Activated T-cell treated with anti-CD3 and anti-CD28 coated beads for 48 hours (primary cell): ENCODE results near the gene SMCHD1.
"Not testable (repeated sequence)": the region's sequence is repeated elsewhere in the genome, so short reads cannot be mapped to it uniquely, and the experiment has no call there.

Source experiments
- DNase-seq: peaks from one replicate; pipeline ENCODE4 v3.0.0-alpha.2; 2020; ENCODE audit warnings: low read depth

Gene SMCHD1

DNA sequence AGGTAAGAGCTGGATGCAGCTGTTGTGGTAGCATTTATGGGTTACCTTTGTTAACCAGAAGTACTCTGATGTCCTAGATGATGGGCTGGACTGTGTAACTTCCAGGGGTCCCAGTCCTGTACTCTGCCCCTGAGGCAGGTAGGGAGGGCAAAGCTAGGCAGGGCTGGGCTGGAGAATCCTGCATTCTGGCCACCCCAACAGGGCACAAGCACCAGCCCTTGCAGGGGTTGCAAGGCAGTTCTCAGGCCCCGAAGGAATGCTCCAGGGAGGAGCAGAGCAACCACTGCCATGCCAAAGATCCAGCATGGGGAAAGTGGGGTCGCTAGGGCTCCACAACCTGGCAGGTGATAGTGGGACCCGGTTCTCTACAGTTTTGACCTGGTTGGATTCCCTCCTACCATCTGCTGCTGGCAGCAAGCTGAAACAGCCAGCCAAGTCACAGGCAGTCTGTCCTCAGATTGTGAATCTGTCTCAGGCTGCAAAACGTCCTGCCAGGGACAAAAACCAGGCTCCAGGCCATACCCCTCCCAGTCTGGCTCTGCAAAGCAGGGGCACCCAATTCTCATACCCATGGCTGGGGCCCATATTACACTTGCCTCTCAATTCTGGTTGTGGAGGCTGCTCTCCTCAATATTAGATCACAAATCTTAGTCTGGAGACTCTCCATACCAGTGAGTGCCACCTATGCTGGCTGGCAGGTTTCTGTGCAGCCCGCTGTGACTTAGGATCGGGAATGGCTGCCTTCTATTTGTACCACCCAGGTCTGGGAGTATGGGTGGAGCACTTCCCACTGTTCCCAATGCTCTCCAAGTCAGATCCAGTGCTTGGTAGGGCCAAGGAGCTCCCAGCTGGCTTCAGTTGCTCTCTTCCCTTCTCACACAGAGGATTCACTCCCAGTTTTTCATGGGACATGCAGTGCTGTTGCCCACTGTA lies 61.1 kb downstream of the SMCHD1 start:
- no peak for DNase-seq

DNA sequence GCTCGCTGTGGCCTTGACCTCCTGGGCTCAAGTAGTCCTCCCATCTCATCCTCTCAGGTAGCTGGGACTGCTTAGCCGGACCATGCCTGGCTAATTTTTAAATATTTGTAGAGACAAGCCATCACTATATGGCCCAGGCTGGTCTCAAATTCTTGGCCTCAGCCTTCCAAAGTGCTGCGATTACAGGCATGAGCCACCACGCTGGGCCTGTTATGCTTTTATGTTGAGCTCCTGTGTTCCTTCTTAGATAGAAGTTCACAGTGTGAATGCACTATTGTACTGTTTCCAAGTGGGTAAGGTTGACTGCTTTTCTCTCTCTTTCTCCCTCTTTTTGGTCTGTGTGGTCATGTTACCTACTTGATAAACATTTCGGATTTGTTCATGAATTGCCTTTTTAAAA lies 61.9 kb downstream of the SMCHD1 start:
- no peak for DNase-seq

DNA sequence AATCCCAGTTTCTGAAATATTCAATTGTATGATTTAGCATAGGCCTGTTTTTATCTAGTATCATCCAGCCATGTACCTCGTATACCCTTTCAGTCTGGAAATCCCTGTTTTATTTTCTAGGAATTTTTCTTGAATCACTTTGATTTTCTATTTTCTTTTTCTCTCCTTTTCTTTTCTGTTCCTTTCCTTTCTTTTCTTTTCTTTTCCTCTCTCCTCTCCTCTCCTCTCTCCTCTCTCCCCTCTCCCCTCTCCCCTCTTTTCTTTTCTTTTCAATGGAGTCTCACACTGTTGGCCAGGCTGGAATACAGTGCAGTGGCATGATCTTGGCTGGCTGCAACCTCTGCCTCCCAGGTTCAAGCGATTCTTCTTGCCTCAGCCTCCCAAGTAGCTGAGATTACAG lies 63.5 kb downstream of the SMCHD1 start:
- no peak for DNase-seq

DNA sequence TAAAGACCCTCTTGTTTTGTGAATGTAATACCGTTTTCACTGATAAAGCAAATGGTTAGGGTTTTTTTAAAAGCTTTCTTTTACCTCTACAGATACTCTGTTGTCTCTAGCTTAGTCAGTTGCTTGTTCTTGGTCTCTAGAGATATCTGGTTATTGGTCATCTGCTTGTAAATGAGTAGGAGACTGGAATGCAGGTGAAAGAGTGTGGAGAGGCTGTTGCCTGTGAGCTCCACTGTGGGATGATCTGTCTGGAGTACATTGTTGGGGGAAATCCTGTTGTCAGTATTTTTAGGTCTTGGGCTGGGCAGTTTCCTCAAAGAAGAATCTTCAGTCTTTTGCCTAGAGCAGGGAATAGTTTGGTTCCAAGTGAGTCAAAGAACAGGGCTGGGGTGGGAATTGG lies 67.7 kb downstream of the SMCHD1 start:
- no peak for DNase-seq

DNA sequence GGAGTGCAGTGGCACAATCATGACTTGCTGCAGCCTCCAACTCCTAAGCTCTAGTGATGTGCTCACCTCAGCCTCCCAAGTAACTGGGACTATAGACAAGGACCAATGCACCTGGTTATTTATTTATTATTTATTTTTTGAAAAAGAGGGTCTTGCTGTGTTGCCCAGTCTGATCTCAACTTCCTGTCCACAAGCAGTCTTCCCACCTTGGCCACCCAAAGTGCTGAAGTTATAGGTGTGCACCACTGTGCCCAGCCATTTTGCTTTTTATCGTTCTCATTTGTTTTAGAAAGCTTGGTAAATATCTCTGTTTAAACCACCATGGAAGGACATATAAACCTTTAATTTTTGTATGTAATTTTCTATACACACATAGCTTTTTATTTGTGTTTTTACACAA lies 74.2 kb downstream of the SMCHD1 start:
- DNase-seq = no peak

DNA sequence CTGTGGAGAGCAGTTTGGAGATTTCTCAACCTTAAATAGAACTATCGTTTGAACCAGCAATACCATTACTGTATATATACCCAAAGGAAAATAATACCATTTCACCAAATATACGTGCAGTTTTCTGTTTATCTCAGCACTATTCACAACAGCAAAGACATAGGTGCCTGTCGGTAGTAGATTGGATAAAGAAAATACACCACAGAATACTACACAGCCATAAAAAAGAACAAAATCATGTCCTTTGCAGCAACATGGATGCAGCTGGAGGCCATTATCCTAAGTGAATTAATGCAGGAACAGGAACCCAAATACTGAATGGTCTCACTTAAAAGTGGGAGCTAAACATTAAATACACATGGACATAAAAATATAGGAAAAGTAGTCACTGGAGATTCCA lies 81.3 kb downstream of the SMCHD1 start:
- no peak for DNase-seq

DNA sequence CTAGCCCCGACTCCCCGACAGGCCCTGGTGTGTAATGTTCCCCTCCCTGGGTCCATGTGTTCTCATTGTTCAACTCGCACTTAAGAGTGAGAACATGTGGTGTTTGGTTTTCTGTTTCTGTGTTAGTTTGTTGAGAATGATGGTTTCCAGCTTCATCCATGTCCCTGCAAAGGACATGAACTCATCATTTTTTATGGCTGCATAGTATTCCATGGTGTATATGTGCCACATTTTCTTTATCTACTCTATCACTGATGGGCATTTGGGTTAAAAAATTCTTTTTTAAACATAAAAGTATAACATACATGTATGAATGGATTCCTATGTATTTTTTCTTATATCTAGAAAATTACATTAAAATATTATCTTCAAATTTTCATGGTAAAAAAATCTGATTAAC lies 84.6 kb downstream of the SMCHD1 start:
- DNase-seq = not testable (repeated sequence)

DNA sequence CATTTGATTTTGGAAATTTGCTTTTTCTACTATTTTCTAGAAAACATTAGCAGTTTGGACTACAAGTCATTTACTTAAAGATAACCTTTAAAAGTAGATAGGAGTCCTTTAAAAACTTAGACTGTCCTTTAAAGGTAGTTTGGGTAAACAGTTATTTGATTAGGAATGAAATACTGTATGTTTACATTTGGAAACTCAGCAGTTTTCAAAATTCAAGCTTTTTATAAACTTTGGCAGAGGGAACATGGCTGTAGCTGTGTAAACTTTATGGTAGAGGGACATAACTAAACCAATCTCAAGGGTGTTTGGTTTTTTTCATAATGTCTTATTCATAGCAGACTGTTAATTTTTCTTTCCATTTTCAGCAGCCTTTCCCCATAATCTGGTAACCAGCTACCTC lies 90.7 kb downstream of the SMCHD1 start:
- DNase-seq = no peak

DNA sequence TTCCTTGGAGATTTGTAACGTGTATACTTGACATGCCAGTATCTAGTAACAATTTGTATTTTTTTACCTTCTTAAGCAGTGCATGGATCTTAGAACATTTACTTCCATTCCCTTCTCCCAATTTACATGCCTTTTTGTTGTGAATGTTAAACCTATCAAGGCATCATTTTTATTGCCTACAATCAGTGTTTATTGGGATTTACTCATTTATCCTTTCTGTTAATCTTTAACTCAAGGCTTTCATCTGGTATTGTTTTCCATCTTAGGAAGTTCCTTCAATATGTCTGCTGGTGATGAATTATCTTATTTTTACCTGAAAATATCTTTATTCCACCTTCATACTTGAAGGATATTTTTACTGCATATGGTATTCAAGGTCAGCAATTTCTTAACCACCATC lies 102.8 kb downstream of the SMCHD1 start:
- no peak for DNase-seq

DNA sequence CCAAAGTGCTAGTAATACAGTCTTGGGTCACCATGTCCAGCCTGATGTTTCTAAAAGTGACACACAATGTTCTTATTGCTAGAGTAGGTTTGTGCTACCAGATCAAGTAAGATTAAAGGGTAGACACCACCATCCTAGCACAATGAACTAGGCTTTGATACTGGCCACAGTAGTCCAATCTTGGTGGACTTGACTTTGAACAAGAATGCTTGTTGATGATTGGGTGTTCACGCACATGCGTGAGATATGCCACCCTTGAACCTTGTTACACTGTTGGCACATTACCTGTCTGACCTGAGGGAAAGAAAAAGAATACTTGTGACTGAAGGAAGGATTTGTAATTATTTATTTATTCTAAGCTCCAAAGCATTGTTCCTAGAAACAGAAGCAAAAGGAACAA lies 119.1 kb downstream of the SMCHD1 start:
- DNase-seq = no peak

DNA sequence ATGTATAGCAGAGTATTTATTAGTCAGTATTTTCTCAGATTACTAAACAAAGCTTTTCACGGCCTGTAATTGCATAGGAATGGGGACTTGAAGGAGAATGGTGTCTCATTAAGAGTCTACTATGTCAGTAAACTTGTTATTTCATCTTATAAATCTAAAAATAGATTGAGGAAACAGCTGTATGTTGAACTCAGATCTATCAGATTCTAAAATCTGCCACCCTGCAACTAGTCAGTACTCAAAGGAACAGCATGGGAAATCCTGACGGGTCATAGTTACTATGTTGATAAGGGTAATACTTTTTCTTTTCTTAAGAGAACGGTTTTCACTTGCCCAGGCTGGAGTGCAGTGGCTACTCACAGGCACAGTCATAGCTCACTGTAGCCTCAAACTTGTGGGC lies 121.1 kb downstream of the SMCHD1 start:
- DNase-seq = no peak

DNA sequence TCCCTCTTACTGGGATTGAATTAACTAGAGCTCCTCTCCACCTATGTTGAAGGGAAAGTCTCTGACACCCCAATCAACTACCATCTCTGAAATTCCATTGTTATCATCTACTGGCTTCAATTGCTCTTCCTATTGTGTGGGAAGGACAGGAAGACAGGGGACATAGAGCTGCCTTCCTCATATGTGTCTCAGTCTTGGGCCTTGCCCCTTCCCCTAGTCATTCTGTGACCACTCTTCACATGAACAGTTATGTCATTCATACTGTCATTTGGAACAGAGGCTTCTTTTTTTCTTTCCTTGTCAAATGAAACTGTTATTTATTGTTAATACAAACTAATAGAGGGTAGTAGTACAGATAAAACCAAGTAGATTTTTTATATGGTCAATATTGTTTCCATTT lies 121.7 kb downstream of the SMCHD1 start:
- DNase-seq = no peak

DNA sequence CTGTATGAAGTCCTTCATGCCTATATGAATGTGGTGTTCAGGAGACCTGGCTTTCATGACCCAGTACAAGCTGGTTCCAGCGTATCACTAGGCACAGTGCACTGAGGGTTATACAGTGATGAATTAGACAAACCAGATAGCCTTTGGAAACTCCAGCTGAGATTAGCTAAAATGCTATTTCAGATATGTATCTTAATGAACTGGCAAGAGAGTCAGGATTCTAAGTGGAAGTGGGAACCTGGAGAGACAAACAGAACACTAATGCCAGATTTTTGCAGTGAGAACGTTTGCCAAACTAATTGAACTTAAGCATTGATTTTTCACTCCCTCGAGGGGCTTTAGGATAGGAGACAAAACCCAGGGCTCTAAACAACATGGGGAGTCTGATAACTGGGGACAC lies 125.2 kb downstream of the SMCHD1 start:
- no peak for DNase-seq

DNA sequence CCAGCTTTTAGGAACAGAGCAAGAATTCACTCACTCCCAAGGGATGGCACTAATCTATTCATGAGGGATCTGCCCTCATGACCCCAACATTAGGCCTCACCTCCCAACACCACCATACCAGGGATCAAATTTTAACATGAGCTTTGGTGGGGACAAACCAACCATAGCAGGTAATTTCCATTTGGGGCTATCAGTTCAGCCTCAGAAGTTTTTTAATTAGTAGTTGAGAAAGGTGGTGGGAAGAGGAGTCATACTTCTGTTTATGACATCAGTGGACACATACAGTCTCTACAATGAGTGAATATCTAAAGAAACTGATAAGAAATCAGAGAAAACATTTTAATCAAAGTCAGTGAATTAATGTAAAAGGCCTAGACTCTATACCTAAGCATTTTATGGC lies 131.7 kb downstream of the SMCHD1 start:
- no peak for DNase-seq

DNA sequence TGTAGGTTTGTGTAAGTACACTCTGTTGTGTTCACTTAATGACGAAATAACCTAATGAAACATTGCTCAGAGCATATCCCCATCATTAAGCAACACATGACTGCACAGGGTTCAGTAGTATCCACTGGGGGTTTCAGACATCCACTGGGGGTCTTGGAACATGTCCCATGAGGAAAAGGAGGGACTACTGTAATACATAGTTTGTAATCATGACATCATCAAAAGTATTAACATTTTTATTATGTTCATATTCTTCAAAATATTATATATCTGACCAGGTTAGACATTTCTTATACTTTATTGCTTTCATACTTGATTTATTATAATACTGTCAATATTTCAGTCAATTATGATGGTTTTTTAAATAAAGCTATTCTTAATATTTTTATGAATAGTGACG lies 136.9 kb downstream of the SMCHD1 start:
- DNase-seq = no peak

DNA sequence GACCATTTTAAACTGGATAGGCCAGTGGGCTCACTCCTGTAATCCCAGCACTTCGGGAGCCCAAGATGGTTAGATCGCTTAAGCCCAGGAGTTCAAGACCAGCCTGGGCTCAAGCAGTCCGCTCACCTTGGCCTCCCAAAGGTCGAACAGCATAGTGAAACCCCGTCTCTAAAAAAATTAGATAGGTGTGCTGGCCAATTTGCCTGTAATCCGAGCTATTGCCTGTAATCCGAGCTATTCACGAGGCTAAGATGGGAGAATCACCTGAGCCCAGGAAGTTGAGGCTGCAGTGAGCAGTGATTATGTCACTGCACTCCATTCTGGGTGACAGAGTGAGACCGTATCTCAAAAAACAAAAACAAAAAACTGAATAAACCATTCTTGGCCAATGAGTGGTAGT lies 138.6 kb downstream of the SMCHD1 start:
- DNase-seq = no peak

DNA sequence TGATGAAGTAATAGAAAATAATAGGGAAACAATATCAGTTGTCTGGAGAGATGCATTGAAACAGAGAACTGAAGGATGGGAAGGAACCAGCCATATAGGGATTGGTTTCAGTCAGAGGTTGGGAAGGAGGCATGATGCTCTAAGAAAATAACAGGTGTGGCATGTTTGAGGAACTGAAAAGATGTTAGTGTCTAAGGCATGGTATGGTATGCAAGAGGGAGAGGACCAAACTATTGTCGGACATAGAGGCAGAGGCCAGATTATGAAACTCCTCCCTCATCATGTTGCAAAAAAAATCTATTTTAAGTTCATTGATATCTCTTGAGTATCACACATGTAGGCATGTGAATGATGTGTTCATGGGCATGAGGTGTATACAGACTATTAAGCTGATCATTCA lies 142.4 kb downstream of the SMCHD1 start:
- no peak for DNase-seq

DNA sequence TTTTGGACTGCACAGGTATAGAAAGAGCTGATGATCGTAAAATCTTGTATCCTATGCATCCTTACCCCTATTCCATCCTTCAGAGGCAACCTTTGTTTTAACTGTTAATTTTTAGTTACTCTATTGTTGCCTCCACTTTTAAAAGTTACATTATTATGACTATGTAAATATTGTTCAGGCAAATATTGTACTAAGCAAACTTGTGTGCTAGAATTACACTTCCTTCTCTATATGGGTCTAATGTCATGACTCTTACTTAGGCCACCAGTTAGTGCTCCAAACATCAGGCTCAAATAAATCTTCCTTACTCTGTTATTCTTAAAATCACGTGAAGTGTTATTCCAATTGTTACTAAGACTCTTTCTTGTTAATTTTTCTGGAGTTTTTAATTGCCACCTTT lies 143.8 kb downstream of the SMCHD1 start:
- DNase-seq = no peak

DNA sequence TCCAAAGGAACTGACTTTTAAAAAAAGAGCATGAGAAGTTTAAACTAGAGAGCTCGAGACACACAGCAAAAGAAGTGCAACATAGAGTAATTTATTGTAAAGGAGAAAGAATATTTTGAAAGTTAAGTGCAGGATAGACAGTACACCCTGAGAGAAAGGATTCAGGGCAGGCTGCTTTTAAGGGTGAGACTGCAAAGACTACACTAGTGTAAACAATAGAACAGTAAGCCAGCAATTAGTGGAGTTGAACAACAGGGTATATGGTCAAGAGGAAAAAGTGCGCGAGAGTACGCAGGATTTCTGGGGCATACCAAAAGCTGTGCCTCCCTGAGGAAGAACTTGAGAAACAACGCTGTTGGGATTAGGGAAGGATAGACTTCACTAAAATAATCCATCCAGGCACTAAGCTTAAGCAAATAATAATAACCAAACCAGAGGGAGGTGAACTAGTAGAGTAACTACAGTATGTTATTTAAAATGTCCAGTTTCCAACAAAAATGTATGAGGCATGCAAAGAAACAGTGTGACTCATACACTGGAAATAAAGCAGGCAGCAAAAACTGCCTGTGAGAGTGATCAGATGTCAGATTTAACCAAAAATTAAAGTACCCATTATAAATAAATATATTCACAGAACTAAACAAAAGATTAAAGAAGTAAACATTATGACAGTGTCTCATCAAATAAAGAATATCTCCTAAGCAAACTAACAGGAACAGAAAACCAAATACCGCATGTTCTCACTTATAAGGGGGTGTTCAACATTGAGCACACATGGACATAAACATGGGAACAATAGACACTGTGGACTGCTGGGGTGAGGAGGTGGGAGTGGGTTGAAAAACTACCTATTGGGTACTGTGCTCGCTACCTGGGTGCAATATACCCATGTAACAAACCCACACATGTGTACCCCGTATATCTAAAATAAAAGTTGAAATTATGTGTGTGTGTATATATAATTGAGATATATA lies 150.7 kb downstream of the SMCHD1 start:
- DNase-seq = no peak

DNA sequence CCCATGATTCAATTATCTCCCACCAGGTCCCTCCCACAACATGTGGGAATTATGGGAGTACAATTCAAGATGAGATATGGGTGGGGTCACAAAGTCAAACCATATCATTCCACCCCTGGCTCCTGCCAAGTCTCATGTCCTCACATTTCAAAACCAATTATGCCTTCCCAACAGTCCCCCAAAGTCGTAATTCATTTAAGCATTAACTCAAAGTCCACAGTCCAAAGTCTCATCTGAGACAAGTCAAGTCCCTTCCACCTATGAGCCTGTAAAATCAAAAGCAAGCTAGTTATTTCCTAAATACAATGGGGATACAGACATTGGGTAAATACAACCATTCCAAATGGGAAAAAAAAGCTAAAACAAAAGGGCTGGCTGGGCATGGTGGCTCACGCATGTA lies 153.1 kb downstream of the SMCHD1 start:
- not testable (repeated sequence) for DNase-seq

DNA sequence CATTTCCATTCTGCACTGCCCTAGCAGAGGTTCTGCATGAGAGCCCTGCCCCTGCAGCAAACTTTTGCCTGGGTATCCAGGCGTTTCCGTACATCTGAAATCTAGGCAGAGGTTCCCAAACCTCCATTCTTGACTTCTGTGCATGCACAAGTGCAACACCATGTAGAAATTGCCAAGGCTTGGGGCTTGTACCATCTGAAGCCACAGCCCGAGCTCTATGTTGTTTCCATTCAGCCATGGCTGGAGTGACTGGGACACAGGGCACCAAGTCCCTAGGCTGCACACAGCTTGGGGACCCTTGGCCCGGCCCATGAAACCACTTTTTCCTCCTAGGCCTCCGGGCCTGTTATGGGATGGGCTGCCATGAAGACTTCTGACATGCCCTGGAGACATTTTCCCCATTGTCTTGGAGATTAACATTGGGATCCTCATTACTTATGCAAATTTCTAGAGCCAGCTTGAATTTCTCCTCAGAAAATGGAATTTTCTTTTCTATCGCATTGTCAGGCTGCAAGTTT lies 154.2 kb downstream of the SMCHD1 start:
- DNase-seq = not testable (repeated sequence)

DNA sequence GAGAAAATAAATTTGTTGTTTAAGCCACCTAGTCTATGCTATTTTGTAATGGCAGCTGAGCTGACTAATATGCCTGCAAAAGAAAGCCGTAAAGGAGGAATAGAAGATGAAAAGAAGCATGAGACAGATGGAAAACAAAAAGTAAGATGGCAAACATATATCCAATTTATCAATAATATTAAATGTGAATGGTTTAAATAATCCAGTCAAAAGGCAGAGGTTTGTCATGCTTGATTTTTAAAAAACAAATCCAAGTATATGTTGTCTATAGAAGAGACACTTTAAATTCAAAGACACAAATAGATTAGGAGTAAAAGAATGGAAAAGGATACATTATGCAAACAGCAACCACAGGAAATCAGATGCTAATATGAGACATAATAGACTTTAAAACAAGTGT lies 155.9 kb downstream of the SMCHD1 start:
- DNase-seq = no peak

DNA sequence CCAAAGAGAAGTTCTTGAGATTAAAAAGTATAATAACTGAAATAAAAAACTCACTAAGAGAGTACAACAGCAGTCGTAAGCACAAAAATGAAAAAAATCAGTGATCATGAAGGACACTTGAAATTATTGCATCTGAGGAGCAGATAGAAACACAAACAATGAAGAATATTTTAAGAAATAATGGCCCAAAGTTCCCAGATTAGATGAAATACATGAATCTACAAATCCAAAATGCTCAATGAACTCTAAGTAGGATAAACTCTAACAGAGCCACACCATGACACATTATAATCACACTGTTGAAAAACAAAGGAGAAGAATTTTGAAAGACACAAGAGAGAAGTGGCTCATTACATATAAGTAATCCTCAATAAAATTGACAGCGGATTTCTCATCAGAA lies 159.4 kb downstream of the SMCHD1 start:
- no peak for DNase-seq
